Duodenal mucosa (tissue), 2 donors: ENCODE data around the gene GADD45GIP1.

Source experiments
- H3K27ac ChIP-seq: one replicate; pipeline ENCODE4 v1.7.0; 2013; ENCODE audit warnings: low read depth, low read length
- H3K27me3 ChIP-seq, 2 donors: one replicate each; pipeline ENCODE4 v1.7.0; 2013; ENCODE audit warnings: low read length in 2 of 2, control low read depth in 1 of 2; ENCODE audit not compliant: insufficient read depth in 2 of 2, control insufficient read depth in 1 of 2
- H3K36me3 ChIP-seq, 2 donors: one replicate each; pipeline ENCODE4 v1.7.0; 2013; ENCODE audit warnings: low read length in 2 of 2, control low read depth in 1 of 2; ENCODE audit not compliant: insufficient read depth in 2 of 2, control insufficient read depth in 1 of 2
- H3K4me1 ChIP-seq, 2 donors: one replicate each; pipeline ENCODE4 v1.7.0; 2013; ENCODE audit warnings: low read length in 2 of 2, control low read depth in 1 of 2; ENCODE audit not compliant: insufficient read depth in 2 of 2, control insufficient read depth in 1 of 2
- H3K4me3 ChIP-seq, 2 donors: one replicate each; pipeline ENCODE4 v1.7.0; 2013; ENCODE audit warnings: low read length in 2 of 2, low read depth in 1 of 2
- H3K9ac ChIP-seq, 2 donors: one replicate each; pipeline ENCODE4 v1.7.0; 2013; ENCODE audit warnings: low read length in 2 of 2, low read depth in 1 of 2
- H3K9me3 ChIP-seq, 2 donors: one replicate each; pipeline ENCODE4 v1.7.0; 2013; ENCODE audit warnings: low read length in 2 of 2, control low read depth in 1 of 2; ENCODE audit not compliant: control insufficient read depth in 1 of 2

Gene GADD45GIP1

DNA sequence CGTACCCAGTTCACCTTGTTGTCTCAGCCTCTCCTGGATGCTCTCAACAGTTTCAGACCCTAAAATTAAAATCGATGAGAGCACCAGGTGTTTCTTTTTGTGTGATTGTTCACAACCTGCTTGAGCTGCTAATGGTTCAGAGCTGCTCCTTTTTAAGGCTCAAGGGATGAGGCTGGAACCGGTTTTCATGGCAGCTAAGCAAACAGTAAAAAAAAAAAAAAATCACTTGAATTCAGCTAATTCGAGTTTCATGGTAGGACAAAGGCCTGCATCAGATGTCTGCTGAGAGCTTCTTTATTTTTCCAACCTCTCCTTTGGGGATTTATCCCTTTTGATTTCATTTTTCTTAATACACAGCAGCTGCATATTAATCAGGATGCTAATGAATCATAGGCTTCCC is 44.5 kb downstream of the GADD45GIP1 start:
- peak overlapping the region in 1 of 2 donors; percentile 25 for H3K9ac ChIP-seq
- H3K27ac ChIP-seq = no peak overlapping the region

GRCh38 chr19:12907166-12907565 is 49.9 kb downstream of the GADD45GIP1 start:
- peaks cover 1% of the 10 kb centered on the region in 2 donors for H3K4me1 ChIP-seq
- H3K4me3 ChIP-seq = no peak overlapping the region
- no peaks in the 10 kb centered on the region for H3K27me3 ChIP-seq
- no peak overlapping the region for H3K27ac ChIP-seq
- no peaks in the 10 kb centered on the region for H3K9me3 ChIP-seq
- no peak overlapping the region for H3K9ac ChIP-seq
- no peaks in the 10 kb centered on the region for H3K36me3 ChIP-seq

More for the DNA sequence above, 44.5 kb downstream of the GADD45GIP1 start:
- no peaks in the 10 kb centered on the region for H3K36me3 ChIP-seq
- no peaks in the 10 kb centered on the region for H3K27me3 ChIP-seq
- H3K9me3 ChIP-seq = no peaks in the 10 kb centered on the region
- no peak overlapping the region for H3K4me3 ChIP-seq
- peaks cover 12 to 15% of the 10 kb centered on the region in 2 donors for H3K4me1 ChIP-seq
